Esophagus muscularis mucosa (tissue), 3 donors: ENCODE results near the gene RHOD.

Experiments
- CTCF ChIP-seq, 3 experiments: fragments of 200-600 bp in 2 of 3; fragments of 450-650 bp in 1 of 3; sonication (generic) in 2 of 3; IDR thresholded peaks; one replicate each; pipeline ENCODE4 v1.5.1; 2017 to 2019; ENCODE audit warnings: antibody characterized with exemption in 3 of 3, mild to moderate bottlenecking in 2 of 3, moderate library complexity in 1 of 3
- EP300 ChIP-seq: sonication (generic); formaldehyde crosslinking; IDR thresholded peaks from one replicate; pipeline ENCODE4 v1.6.1; 2017; ENCODE audit warnings: antibody characterized with exemption

GRCh38 chr11:67029146-67029545 is 27.5 kb upstream of the RHOD start:
- TF ChIP-seq CTCF (IDR thresholded peaks at IDR 0.05) (no peak), EP300 (no peak)
